HG02973 (cell line): Measurements from ENCODE around the gene BSCL2.
"Not testable (repeated sequence)": the region's sequence is repeated elsewhere in the genome, so short reads cannot be mapped to it uniquely, and the experiment has no call there.

Experiments used
- ATAC-seq: cut with Tn5 transposase; IDR thresholded peaks from one replicate; pipeline ENCODE4 v1.9.1; 2021; ENCODE audit warnings: moderate library complexity; ENCODE audit not compliant: unreplicated experiment

The BSCL2 gene

GRCh38 chr11:62688491-62688890 lies 18.7 kb downstream of the BSCL2 start:
- no peak for ATAC-seq

GRCh38 chr11:62687508-62688396 lies 19.5 kb downstream of the BSCL2 start:
- ATAC-seq = no peak

- no peak for ATAC-seq
These were observed 24.7 kb downstream of the BSCL2 start for GRCh38 chr11:62682518-62682917.

- peak; percentile 46 for ATAC-seq
These were observed 26.4 kb downstream of the BSCL2 start for GRCh38 chr11:62680825-62681240.

- ATAC-seq = peak; percentile 68
These were observed 28.2 kb downstream of the BSCL2 start, which contains the start of gene UBXN1 for GRCh38 chr11:62678770-62679696. TSS of gene UBXN1 (minus strand) at chr11:62679073. CDS start at chr11:62678923, 150 bp downstream.

GRCh38 chr11:62678433-62678769 lies 28.8 kb downstream of the BSCL2 start:
- ATAC-seq = peak; percentile 8

GRCh38 chr11:62677714-62678113 lies 29.5 kb downstream of the BSCL2 start:
- ATAC-seq = no peak

- no peak for ATAC-seq
These were observed 30.1 kb downstream of the BSCL2 start for GRCh38 chr11:62677156-62677555.

GRCh38 chr11:62676698-62677097 lies 30.5 kb downstream of the BSCL2 start:
- no peak for ATAC-seq

- not testable (repeated sequence) for ATAC-seq
These were observed 31.8 kb downstream of the BSCL2 start for GRCh38 chr11:62675415-62675814.

GRCh38 chr11:62673196-62673525 lies 34.1 kb downstream of the BSCL2 start:
- ATAC-seq = no peak

GRCh38 chr11:62671608-62672389 lies 35.4 kb downstream of the BSCL2 start, which contains the start of the genes LBHD1 and UQCC3:
TSS of gene LBHD1 (minus strand) at chr11:62672267. CDS start at chr11:62670031, 2,236 bp downstream.
TSS of gene UQCC3 (plus strand) at chr11:62671673. CDS start at chr11:62671746, 73 bp downstream.
- ATAC-seq = peak; percentile 40

- ATAC-seq = no peak
These were observed 36.0 kb downstream of the BSCL2 start for GRCh38 chr11:62671236-62671607.

GRCh38 chr11:62669420-62670161 lies 37.6 kb downstream of the BSCL2 start:
- no peak for ATAC-seq

GRCh38 chr11:62667460-62667859 lies 39.8 kb downstream of the BSCL2 start:
- no peak for ATAC-seq

GRCh38 chr11:62666259-62666926 lies 40.8 kb downstream of the BSCL2 start:
- no peak for ATAC-seq

GRCh38 chr11:62665599-62666258 lies 41.5 kb downstream of the BSCL2 start:
- ATAC-seq = peak; percentile 11

GRCh38 chr11:62665075-62665598 lies 42.1 kb downstream of the BSCL2 start, which contains the start of the genes C11orf98 and CSKMT:
TSS of gene C11orf98 (minus strand) at chr11:62665210. CDS start at chr11:62665169, 41 bp downstream.
TSS of gene CSKMT (plus strand) at chr11:62665312. CDS start at chr11:62665880, 568 bp downstream.
- peak; percentile 79 for ATAC-seq
